Measurements from ENCODE around the gene PSAP.

The PSAP gene

GRCh38 chr10:71806704-71807556 lies 44.1 kb downstream of the PSAP start:
- DNase-seq: no peak

- DNase-seq: no peak
These were observed 45.0 kb downstream of the PSAP start for GRCh38 chr10:71805776-71806703.

DNA sequence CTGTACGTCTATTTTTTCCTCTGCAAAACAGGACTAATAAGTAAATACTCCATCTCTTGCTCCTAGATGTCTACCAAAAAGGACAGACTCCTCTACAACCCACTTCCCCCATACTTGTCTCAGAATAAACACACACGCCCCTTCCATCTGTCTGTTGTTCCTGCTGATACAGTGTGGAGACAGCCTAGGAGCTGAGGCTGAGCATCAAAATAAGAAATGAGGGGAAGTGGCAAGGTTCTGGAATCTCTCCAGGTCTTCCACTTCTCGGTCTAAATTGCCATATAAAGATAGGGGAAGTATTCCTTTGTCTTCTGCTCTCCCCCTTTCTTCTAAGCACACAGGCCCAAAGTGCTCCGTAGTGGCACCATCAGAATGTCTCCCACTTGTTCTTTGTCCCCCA lies 47.0 kb downstream of the PSAP start:
- no peak for DNase-seq

GRCh38 chr10:71802715-71803488 lies 48.1 kb downstream of the PSAP start:
- DNase-seq: no peak

GRCh38 chr10:71802235-71802634 lies 48.8 kb downstream of the PSAP start:
- DNase-seq: no peak

GRCh38 chr10:71801361-71801760 lies 49.7 kb downstream of the PSAP start:
- DNase-seq: no peak

GRCh38 chr10:71799608-71800453 lies 51.2 kb downstream of the PSAP start:
- no peak for DNase-seq

- DNase-seq: no peak
These were observed 51.9 kb downstream of the PSAP start for GRCh38 chr10:71799112-71799511.

- no peak for DNase-seq
These were observed 52.8 kb downstream of the PSAP start for GRCh38 chr10:71798308-71798624.

GRCh38 chr10:71797533-71798307 lies 53.3 kb downstream of the PSAP start:
- DNase-seq: no peak

DNA sequence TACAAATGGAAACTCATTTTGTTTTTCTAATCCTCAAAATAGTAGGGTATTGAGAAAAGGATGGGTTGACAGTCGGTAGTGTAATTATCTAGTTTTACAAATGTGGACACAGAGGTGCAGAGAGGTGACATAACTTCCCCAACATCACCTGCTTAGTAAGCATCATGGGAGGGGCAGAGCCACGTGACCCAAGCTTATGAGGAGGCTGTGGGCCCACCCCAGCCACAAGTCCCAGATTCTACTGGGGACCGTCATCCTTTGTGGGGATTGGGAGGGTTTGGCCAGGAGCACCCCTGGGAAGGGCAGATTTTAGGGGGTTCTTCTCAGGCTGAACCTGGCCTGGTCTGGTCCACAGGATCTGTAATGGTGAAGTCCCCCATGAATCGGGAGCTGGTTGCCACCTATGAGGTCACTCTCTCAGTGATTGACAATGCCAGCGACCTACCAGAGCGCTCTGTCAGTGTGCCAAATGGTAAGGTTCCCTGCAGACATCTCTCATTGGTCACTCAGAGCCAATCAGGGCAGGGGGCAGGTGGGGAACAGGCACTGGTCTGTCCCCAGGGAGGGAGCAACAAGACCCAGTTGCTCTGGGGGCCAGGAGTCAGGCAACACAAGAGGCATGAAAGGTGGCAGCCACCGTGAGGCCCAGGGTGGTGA lies 54.2 kb downstream of the PSAP start:
- DNase-seq: no peak

DNA sequence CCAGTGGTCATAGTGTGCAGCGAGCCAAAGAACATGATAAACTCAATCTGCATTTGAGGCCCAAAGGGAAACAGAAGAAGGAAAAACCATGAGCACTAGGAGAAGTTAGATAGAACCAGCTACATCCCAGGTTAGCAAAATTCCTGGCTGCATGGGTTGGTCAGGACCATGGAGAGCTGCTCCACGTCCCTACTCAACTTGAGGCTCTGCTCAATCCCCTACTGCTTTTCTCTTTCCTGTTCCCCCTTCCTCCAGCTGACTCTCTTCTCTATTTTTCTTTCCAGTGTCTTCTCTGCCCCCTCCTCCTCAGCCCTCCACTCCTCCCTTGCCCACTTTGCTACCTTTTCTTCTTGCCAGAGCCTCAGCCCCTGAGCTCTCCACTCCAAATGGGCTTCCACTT lies 55.8 kb downstream of the PSAP start:
- no peak for DNase-seq

DNA sequence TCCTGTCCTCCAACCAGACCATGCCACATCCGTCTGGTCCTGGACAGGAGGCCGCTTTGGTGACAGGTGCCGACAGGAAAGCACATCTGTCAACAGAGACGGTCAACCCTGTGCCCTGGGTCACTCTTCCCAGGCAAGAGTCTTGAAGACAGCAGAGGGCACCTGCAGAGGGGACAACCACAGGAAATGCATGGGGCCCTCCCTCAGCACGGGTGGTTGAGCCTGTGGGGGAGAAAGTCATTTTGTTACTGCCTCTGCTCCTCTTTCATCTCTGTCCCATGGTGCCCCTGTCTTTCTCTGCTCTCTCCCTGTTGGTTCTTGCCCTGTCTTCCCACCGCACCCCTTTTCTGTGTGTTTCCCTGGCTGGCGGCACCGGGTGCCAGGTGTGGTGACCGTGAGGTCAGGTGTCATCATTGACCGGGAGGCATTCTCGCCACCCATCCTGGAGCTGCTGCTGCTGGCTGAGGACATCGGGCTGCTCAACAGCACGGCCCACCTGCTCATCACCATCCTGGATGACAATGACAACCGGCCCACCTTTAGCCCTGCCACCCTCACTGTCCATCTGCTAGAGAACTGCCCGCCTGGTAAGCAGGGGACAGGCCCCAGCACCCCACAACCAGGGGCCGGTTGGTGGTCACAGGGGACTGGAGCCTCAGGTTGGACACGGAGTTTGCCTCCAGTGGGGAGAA lies 60.2 kb downstream of the PSAP start:
- no peak for DNase-seq

DNA sequence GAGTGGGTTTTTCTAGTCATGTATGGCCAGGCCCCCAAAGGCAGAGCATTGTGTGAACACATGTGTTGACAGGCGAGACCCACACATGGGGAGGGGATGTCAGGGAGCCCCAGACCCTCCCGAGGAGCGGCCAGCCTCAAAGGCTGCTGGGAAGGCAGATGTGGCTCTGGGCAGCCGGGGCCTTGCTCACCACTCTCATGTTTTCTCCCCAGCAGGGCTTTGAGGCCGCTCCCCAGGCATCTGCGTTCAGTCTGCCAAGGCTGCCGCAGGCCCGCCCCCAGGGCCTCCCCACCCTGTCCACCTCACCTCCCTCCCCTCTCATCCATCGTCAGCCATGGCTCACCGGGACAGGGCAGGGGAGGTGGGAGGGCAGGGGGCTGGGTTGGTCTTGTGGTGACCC lies 61.2 kb downstream of the PSAP start:
- DNase-seq: no peak

DNA sequence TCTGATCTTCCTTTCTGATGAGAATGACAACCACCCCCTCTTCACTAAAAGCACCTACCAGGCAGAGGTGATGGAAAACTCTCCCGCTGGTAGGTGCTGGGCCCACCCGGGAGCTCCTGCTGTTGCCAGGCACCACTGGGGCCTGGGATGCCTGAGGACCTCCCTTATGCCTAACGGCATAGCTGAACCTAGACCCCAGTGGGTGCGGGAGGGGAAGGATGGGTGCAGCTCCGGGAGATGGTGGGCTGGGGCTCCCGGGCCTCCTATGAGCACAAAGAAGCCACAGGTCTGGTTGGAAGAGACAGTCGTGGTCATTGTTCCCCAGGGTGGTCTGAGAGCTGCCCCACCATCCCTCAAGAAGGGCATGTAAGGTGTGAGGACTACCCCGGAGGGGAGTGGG lies 62.1 kb downstream of the PSAP start:
- no peak for DNase-seq

- DNase-seq: no peak
These were observed 66.3 kb downstream of the PSAP start for GRCh38 chr10:71784679-71785272.

DNA sequence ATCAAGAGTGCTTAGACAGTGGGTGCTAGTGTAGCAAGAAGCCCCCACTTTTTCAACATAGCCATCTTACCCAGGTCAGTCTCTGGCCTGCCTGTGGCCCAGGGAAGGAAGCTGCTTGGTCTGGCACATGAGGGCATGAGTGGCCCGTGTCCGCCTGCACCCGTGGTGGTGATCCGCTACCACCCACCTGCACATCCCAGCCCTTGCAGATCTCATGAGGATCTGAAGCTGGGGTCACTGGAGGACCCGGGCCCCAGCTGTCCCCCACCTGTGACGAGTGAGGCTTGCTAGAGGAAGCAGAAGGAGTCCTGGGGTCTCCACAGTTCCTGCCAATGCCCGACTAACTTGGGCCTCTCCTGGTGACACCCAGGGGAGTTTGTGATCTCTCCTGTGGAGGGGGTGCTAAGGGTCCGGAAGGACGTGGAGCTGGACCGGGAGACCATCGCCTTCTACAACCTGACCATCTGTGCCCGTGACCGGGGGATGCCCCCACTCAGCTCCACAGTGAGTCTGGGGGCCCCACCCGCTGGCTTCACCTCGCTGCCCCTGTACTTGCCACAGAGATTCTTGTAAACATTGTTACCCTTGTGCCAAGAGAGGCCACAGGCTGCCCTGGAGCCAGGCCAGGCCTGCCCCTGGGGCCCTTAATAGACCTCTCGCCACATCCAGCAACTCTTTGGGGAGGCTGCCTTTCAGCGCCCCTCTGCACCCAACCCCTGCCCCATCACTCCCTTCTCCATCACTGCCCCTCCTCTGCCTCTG lies 67.0 kb downstream of the PSAP start:
- no peak for DNase-seq

GRCh38 chr10:71782917-71783490 lies 68.0 kb downstream of the PSAP start:
- no peak for DNase-seq

Data from stimulated activated CD4-positive, alpha-beta T cell treated with anti-CD3 and anti-CD28 coated beads, Interleukin-4, amount 100 ng/mL, for 24 hours (primary cell).